Mononuclear cell (primary cell): Measurements from ENCODE around the gene PPFIA2. TPM values are rescaled to one million over a fixed set of nuclear protein-coding genes. Genes with fewer than 3 reads are reported as not detected.
"Not testable (repeated sequence)": the region's sequence is repeated elsewhere in the genome, so short reads cannot be mapped to it uniquely, and the experiment has no call there.

ENCODE experiments used
- H3K27me3 ChIP-seq: 2 replicates; pipeline ENCODE4 v1.6.0; 2011; ENCODE audit warnings: low read length, control low read depth; ENCODE audit not compliant: insufficient read depth
- H3K4me1 ChIP-seq: 2 replicates; pipeline ENCODE4 v1.5.1; 2011; ENCODE audit warnings: mild to moderate bottlenecking, low read length, control low read depth; ENCODE audit not compliant: insufficient read depth
- H3K4me3 ChIP-seq: 2 replicates; pipeline ENCODE4 v1.5.1; 2011; ENCODE audit warnings: mild to moderate bottlenecking, low read length, moderate library complexity
- H3K9me3 ChIP-seq: 2 replicates; pipeline ENCODE4 v1.5.1; 2011; ENCODE audit warnings: low read depth, mild to moderate bottlenecking, control low read depth, low read length
- total RNA-seq: library from RNA; depleted of rRNA; stranded (reverse); fragments of >200 nt; gene quantifications from one replicate; pipeline ENCODE4 v1.2.3, GENCODE V29; 2012

Gene PPFIA2
- total RNA-seq, 1 donor = not detected

DNA sequence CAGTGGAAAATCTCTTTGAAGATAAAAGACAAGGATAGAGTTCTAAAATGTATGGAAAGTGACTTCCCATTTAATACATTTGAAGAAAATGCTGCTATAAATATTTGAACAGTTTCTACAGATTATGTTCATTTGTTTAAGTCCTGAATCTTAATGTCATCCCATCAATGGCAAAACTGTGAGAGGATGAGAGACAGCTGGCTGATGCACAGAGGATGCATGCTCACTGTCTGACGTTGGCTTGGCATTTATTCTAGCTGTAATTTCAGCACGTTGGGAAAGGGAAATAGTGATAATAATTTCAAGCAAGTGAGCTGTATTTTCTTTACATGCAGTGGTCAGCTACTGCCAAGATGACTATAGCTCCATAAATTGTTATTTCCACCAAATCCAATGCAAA lies 40.5 kb downstream of the PPFIA2 start:
- H3K4me3 ChIP-seq = no peak overlapping the region
- H3K9me3 ChIP-seq = no peaks in the 10 kb centered on the region
- no peaks in the 10 kb centered on the region for H3K27me3 ChIP-seq
- no peaks in the 10 kb centered on the region for H3K4me1 ChIP-seq

GRCh38 chr12:81712536-81712935 lies 46.6 kb downstream of the PPFIA2 start:
- H3K9me3 ChIP-seq = no peaks in the 10 kb centered on the region
- no peaks in the 10 kb centered on the region for H3K4me1 ChIP-seq
- H3K27me3 ChIP-seq = no peaks in the 10 kb centered on the region
- no peak overlapping the region for H3K4me3 ChIP-seq

DNA sequence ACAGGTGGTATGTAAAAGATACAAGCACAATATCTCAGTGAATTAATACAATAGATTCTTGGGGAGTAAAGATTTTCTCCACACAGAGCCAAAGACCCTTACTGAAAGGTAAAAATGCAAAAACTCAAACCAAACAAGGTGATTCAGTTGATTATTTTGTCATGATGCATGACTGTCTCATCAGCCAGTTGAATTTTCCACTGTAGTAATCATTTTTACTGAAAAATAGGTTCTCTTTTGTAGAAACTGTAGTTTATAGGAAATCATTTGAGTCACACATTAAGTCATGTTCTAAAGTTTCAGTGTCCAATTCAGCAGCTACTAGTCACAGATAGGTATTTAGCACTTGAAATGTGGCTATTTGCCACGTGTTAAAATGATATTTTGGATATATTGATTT lies 53.6 kb downstream of the PPFIA2 start:
- no peaks in the 10 kb centered on the region for H3K4me1 ChIP-seq
- no peaks in the 10 kb centered on the region for H3K27me3 ChIP-seq
- no peaks in the 10 kb centered on the region for H3K9me3 ChIP-seq

DNA sequence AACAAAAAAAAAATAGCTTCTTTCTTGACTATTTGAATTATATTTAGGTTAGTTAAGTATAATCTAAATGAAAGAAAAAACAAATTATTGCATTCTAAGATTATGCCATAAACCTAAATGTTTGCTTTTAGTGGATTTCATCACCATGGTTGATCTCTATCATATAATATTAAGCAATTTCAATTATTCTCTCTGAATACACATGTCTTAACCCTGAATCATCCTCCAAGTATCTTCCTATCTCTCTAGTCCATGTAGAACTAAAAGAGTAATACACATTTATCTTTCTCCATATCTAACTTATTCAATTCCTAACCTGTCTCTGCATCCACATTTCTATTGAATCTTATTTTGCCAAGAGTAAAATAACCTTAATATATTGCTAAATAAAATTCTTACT lies 59.6 kb downstream of the PPFIA2 start:
- Histone ChIP-seq H3K4me3 (no peak overlapping the region), H3K4me1 (no peaks in the 10 kb centered on the region), H3K9me3 (no peaks in the 10 kb centered on the region), H3K27me3 (no peaks in the 10 kb centered on the region)

More for the DNA sequence above, 53.6 kb downstream of the PPFIA2 start:
- no peak overlapping the region for H3K4me3 ChIP-seq

- H3K27me3 ChIP-seq = no peaks in the 10 kb centered on the region
- no peaks in the 10 kb centered on the region for H3K4me1 ChIP-seq
These were observed 67.1 kb downstream of the PPFIA2 start for GRCh38 chr12:81692008-81692407.

GRCh38 chr12:81683881-81684280 lies 75.3 kb downstream of the PPFIA2 start:
- Histone ChIP-seq H3K4me3 (no peak overlapping the region), H3K4me1 (no peaks in the 10 kb centered on the region), H3K27me3 (no peaks in the 10 kb centered on the region), H3K9me3 (no peaks in the 10 kb centered on the region)

More at GRCh38 chr12:81692008-81692407, 67.1 kb downstream of the PPFIA2 start:
- no peaks in the 10 kb centered on the region for H3K9me3 ChIP-seq
- no peak overlapping the region for H3K4me3 ChIP-seq

DNA sequence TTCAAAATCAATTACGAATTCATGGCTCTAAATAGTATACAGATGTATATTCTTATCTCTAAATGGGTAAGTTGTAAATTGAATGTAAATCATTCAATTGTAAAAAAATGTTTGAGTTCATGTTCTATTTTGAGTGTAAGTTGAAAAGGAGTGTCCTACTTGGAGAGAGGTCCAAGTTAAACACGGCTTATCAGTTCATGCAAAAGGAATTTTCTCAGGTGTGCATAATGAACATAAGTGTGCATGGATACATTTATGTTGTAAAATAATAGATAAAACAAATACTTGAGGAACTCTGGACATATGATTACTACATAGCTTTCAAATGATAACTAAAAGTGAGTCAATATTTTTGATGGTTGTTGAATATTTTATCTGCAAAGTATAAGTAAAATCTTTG lies 79.5 kb downstream of the PPFIA2 start:
- no peak overlapping the region for H3K4me3 ChIP-seq
- no peaks in the 10 kb centered on the region for H3K9me3 ChIP-seq
- H3K4me1 ChIP-seq = no peaks in the 10 kb centered on the region
- no peaks in the 10 kb centered on the region for H3K27me3 ChIP-seq

GRCh38 chr12:81670759-81671158 lies 88.4 kb downstream of the PPFIA2 start:
- Histone ChIP-seq H3K4me3 (no peak overlapping the region), H3K9me3 (no peaks in the 10 kb centered on the region), H3K4me1 (no peaks in the 10 kb centered on the region), H3K27me3 (no peaks in the 10 kb centered on the region)

- no peaks in the 10 kb centered on the region for H3K4me1 ChIP-seq
- no peaks in the 10 kb centered on the region for H3K9me3 ChIP-seq
- H3K27me3 ChIP-seq = no peaks in the 10 kb centered on the region
- H3K4me3 ChIP-seq = no peak overlapping the region
These were observed 90.7 kb downstream of the PPFIA2 start for GRCh38 chr12:81668475-81668874.

GRCh38 chr12:81659310-81659709 lies 99.8 kb downstream of the PPFIA2 start:
- H3K4me1 ChIP-seq, H3K4me3 ChIP-seq, H3K27me3 ChIP-seq, H3K9me3 ChIP-seq: not testable (repeated sequence)

- H3K4me1 ChIP-seq = no peaks in the 10 kb centered on the region
- no peak overlapping the region for H3K4me3 ChIP-seq
- H3K9me3 ChIP-seq = no peaks in the 10 kb centered on the region
- no peaks in the 10 kb centered on the region for H3K27me3 ChIP-seq
These were observed 114.6 kb downstream of the PPFIA2 start for GRCh38 chr12:81644503-81644902.

- H3K27me3 ChIP-seq = no peaks in the 10 kb centered on the region
- no peaks in the 10 kb centered on the region for H3K4me1 ChIP-seq
- H3K4me3 ChIP-seq = no peak overlapping the region
- H3K9me3 ChIP-seq = no peaks in the 10 kb centered on the region
These were observed 120.0 kb downstream of the PPFIA2 start for GRCh38 chr12:81639196-81639595.

GRCh38 chr12:81633127-81633526 lies 126.0 kb downstream of the PPFIA2 start:
- Histone ChIP-seq H3K4me3 (no peak overlapping the region), H3K4me1 (no peaks in the 10 kb centered on the region), H3K9me3 (no peaks in the 10 kb centered on the region), H3K27me3 (no peaks in the 10 kb centered on the region)

DNA sequence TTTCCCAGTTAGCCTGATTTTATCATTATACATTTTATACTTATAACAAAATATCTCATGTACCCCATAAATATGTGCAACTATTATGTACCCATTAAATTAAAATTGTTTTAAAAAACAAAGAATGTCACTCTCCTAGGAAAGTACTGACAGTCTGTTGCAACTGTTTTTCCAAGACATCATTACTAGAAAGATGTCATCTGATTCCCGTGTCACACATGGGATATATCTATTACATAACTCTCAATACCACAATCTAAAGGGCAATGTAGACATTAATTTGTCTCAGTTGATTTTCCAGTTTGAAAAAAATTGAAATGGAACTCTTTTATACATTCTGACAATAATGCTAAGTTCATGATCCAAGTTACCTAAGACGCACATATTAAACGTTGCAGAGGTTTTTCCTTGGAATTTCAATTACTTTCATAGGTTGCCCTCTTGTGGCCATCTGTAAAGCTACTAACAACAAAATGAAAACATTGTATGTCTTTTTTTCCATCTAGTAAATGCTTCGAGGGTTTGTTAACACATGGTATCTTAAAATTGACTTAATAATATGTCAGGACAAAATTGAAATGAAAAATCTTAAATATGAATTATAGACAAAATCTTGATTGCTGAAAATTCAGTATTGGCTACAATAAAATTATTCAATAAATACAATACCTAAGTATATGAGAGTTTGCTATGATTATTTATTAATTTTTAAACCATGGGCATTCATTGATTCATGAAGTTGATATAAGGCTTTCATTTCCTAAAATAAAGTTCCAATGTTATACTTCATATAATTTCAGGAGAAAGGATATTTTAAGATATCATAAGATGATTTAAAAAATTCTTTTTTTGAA lies 131.6 kb downstream of the PPFIA2 start:
- no peaks in the 10 kb centered on the region for H3K9me3 ChIP-seq
- H3K27me3 ChIP-seq = no peaks in the 10 kb centered on the region
- no peak overlapping the region for H3K4me3 ChIP-seq
- H3K4me1 ChIP-seq = no peaks in the 10 kb centered on the region

DNA sequence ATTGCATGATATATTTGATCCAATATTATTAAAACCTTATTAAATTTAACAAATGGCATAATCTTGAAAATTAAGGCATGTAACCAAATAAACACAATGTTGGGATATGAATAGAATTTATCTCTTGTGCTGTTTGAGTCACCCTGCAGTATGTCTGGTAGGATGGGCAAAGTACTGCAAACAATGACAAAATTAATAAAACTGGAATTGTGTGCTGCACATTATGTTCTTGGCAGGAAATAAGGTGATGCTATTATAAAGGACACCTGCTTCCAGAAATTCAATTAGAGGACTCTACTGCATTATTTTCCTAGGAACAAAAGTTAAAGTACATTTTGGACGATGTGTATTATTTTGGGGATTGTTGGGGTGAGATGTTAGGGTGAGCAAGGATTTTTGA lies 132.7 kb downstream of the PPFIA2 start:
- Histone ChIP-seq H3K27me3 (no peaks in the 10 kb centered on the region), H3K9me3 (no peaks in the 10 kb centered on the region), H3K4me1 (no peaks in the 10 kb centered on the region), H3K4me3 (no peak overlapping the region)

- Histone ChIP-seq H3K9me3 (no peaks in the 10 kb centered on the region), H3K4me3 (no peak overlapping the region), H3K4me1 (no peaks in the 10 kb centered on the region), H3K27me3 (no peaks in the 10 kb centered on the region)
These were observed 141.2 kb downstream of the PPFIA2 start for GRCh38 chr12:81617915-81618314.
